ENCODE measurements around the gene FAM217A. TPM values are rescaled to one million over a fixed set of nuclear protein-coding genes. Genes with fewer than 3 reads are reported as not detected.

Gene FAM217A
- total RNA-seq, 1 donor from 2014 or later = not detected

- no peak for DNase-seq (ENCODE audit: low read depth in 2 of 2)
Measured at GRCh38 chr6:4021854-4022695, 56.9 kb downstream of the FAM217A start.

- peak; percentile 92 to 98 for DNase-seq (ENCODE audit: low read depth in 2 of 2)
Measured at GRCh38 chr6:4021133-4021853, 57.6 kb downstream of the FAM217A start.

- no peak for DNase-seq (ENCODE audit: low read depth in 2 of 2)
Measured at GRCh38 chr6:4020822-4021132, 58.2 kb downstream of the FAM217A start.

- no peak for DNase-seq (ENCODE audit: low read depth in 2 of 2)
Measured at GRCh38 chr6:4018924-4019236, 60.1 kb downstream of the FAM217A start.

Other genes with a start within 250 kb of the FAM217A start
- 4.4 and 6.1 TPM in 2 replicates for gene FAM50B, start 229.8 kb downstream of the FAM217A start, total RNA-seq
- 66.6 and 67.4 TPM in 2 replicates for gene ECI2, start 56.4 kb upstream of the FAM217A start, total RNA-seq